Cardiac fibroblast (primary cell): ENCODE results near the gene PGBD2.

Source experiments
- DNase-seq, 2 donors: peaks; one replicate each; pipeline versions ENCODE4 v3.0.0 to v3.0.0-alpha.2; 2010; ENCODE audit warnings: low read depth in 2 of 2
- H3K4me3 ChIP-seq, 2 donors: replicated peaks in 1 of 2; 1 replicate in 1 of 2; 2 replicates in 1 of 2; pipeline ENCODE4 v1.5.1; 2011; ENCODE audit warnings: low read depth in 2 of 2, low read length in 2 of 2, mild to moderate bottlenecking in 2 of 2, moderate library complexity in 1 of 2
- CTCF ChIP-seq: IDR thresholded peaks from one replicate; pipeline ENCODE4 v1.5.1; 2011; ENCODE audit warnings: low read depth, mild to moderate bottlenecking, low read length, inconsistent platforms

Gene PGBD2

GRCh38 chr1:248860007-248860406 is 46.0 kb upstream of the PGBD2 start:
- DNase-seq = no peak
- TF ChIP-seq CTCF = no peak
- H3K4me3 ChIP-seq = no peak overlapping the region

- no peak for DNase-seq
- H3K4me3 ChIP-seq = no peak overlapping the region
- TF ChIP-seq CTCF = no peak
Measured at GRCh38 chr1:248861616-248862015, 44.4 kb upstream of the PGBD2 start.

- no peak for TF ChIP-seq CTCF
- peak overlapping the region; percentile 59 to 68 for H3K4me3 ChIP-seq
- DNase-seq = no peak
Measured at GRCh38 chr1:248862695-248862997, 43.4 kb upstream of the PGBD2 start.

GRCh38 chr1:248862998-248863881 is 42.8 kb upstream of the PGBD2 start:
- peak overlapping the region; percentile 59 to 68 for H3K4me3 ChIP-seq
- DNase-seq = peak; percentile 61 to 81
- no peak for TF ChIP-seq CTCF

GRCh38 chr1:248871837-248872401 is 34.1 kb upstream of the PGBD2 start:
- no peak for DNase-seq
- no peak overlapping the region for H3K4me3 ChIP-seq
- TF ChIP-seq CTCF = no peak

GRCh38 chr1:248872752-248873408 is 33.2 kb upstream of the PGBD2 start:
- peak overlapping the region; percentile 56 to 73 for H3K4me3 ChIP-seq
- DNase-seq = peak; percentile 66 to 72
- no peak for TF ChIP-seq CTCF
